Measurements from ENCODE around the gene C21orf58.
"Not testable (repeated sequence)": the region's sequence is repeated elsewhere in the genome, so short reads cannot be mapped to it uniquely, and the experiment has no call there.

Gene C21orf58

DNA sequence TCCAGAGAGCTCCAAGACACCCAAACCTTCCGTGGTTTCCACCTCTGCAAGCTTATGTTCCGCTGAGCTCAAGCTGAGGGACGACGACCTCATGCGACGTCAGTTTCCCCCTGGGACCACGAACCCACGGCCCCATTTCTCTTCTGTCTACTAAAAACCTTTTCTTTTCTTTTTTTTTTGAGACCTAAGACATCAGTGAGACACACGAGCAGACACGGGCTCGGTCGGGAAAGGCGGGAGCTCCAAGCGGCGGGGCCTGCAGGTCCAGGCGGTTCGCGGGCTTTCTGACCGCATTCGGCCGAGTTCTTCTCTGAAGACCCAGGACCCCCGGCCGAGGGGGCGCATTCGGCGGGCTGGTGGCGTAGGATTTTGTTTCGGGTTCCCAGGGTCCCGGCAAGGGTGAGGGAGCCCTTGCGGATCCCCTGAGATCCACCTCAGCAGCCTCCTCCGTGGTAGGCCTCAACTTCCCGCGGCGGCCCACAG lies 402 bp downstream of the C21orf58 start:
- FAIRE-seq: no peak

DNA sequence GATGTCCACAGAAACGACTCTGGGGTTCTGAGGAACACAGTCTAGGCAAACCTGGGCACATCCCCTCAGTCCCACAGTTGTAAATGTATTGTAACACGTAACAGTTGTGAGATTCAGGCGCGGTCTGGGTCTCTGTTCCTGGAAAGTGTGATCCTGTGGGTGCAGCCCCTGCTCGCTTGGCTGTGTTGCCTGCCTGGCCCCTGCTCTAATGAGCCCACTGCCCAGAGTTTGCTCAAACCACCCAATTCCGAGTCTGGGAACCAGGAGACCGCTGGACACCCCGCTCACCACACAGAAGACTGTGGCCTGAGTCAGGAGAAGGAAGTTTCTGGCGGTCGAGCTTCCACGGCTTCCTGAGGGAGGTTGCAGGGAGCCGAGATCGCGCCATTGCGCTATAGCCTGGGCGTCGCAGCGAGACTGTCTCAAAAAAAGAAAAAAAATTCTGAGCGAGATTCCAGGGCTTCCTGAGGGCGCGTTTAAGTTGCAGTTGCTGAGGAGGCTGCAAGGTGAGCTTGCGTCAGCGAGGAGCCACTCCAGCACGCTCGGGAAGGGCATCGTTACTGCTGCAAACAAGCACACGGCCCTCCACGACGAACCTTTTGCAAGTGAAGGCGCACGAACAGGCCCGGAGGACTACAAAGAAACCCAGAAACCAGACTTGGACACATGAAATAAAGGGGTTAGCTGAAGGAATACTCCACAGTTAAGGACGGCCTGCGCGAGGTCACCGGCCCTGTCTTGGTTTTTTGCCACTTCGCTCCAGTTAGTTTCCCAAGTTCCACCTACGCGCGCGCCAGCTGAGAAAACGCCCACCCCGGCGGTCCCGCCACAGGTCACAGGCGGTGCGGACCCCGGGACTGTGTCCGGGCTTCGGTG lies 1.1 kb downstream of the C21orf58 start:
- FAIRE-seq: no peak

DNA sequence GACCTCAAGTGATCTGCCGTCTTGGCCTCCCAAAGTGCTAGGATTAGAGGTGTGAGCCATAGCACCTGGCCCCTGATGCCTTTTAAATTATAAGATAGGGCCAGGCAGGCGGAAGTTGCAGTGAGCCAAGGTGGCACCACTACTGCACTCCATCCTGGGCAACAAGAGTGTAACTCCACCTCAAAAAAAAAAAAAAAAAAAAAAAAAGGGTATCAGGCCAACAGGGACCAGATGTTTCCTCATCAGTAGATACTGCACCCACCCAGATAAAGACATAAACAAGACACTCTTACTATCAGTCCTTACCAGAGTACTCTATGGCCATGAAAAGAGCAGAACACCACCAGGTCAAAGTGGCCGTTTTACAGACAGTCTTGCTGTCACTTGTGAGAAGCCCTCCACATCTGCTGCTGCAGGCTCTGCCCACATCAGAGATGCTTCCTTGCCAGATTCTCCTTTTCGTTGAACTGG lies 3.3 kb downstream of the C21orf58 start:
- FAIRE-seq: no peak

GRCh38 chr21:46319186-46319585 lies 4.5 kb downstream of the C21orf58 start:
- no peak for FAIRE-seq

- FAIRE-seq: no peak
These were observed 5.2 kb downstream of the C21orf58 start for GRCh38 chr21:46318464-46318845.

DNA sequence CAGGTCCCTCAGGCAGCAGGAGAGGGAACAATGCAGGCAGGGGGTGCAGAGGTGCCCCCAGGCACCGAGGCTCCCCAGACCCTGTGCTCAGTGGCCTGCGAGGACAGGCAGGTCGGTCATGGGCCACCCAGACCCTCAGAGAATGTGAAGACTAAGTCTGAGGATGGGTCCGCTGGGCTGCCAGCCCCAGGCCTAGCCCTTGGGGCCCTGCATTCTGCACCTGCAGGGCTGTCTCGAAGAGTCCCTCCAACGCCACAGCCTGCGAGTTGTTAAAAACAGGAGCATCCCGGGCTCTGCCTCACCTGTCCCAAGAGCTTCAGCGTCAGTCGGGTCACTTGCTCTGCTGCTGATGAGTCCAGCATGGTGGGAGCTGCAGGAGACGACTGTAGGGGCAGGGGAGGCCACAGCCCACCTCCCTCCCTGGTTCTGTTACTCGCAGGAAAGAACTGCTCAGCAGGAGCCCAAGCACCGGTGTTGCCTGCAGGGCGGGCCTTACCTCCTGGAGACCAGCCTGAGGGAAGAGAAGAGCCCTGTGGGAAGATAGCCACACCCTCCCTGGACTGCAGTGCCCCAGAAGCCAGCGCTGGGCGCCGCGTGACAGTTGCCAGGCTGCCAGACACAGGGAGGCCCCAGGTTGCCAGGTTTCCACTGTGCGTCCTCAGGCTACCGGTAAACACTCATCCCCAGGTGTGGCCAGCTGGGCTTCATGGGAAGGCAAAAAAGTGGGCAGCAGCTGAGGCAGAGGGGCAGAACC lies 5.8 kb downstream of the C21orf58 start:
- FAIRE-seq: no peak

DNA sequence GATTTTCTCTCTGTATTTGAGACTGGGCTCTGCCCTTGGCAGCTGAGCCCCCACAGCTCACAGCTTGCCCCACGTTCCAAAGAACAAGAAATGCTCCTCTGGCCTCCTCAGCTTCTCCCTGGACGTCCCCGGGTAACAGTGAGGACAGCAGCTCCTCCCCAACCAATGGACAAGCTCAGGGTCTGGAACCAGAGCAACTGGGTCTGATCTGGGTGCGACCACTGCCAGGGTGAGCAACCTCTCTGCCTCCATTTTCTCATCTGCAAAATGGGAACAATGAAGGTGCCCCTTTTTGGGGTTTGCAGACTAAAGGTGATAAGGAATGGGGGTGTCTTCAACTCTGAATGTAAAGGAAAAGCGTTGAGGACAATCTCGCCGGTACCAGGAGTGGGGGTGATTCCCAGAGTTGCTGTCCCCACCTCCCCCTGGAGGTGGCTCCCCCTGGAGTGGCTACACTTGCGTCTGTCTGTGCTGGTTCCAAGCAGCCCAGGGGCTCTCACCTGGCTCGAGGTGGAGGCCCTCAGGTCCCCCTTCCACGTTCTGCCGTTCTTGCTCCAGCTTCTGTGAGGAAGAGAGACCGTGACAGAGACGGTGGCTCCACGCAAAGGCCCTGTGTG lies 6.9 kb downstream of the C21orf58 start:
- FAIRE-seq: no peak

GRCh38 chr21:46314441-46315020 lies 9.1 kb downstream of the C21orf58 start:
- FAIRE-seq: no peak

DNA sequence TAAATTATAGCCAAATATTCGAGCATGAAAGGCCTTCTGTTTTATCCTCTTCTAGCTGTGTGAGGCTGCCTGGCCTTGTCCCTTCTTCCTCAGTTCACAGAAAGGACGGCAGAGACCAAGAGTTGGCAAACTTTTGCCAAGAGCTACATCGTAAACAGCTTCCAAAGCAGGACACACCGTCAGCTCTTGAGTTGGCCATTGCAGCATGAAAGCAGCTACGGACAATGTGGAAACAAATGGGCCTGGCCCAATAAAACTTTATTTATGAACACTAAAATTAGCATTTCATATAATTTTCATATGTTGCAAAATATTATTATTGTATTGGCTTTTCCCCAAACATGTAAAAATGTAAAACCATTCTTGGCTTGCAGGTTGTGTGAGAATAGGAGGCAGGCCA lies 10.7 kb downstream of the C21orf58 start:
- FAIRE-seq: no peak

DNA sequence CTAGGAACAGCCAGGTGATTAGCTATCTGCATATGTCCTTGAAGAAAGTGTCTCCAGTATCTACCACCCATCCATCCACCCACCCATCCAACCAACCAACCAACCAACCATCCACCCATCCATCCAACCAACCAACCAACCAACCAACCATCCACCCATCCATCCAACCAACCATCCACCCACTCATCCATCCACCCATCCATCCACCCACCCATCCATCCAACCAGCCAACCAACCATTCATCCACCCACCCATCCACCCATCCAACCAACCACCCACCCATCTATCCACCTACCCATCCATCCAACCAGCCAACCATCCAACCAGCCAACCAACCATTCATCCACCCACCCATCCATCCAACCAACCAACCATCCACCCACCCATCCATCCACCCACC lies 12.1 kb downstream of the C21orf58 start:
- no peak for FAIRE-seq

DNA sequence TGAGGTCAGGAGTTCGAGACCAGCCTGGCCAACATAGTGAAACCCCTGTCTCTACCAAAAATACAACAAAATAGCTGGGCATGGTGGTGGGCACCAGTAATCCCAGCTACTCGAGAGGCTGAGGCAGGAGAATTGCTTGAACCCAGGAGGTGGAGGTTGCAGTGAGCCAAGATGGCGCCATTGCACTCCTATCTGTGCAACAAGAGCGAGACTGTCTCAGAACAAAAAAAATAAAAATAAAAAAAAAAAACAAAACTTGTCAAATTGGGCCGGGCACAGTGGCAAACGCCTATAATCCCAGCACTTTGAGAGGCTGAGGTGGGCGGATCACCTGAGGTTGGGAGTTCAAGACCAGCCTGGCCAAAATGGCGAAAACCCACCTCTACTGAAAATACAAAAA lies 13.4 kb downstream of the C21orf58 start:
- not testable (repeated sequence) for FAIRE-seq

- no peak for FAIRE-seq
These were observed 15.2 kb downstream of the C21orf58 start for GRCh38 chr21:46308431-46308830.

DNA sequence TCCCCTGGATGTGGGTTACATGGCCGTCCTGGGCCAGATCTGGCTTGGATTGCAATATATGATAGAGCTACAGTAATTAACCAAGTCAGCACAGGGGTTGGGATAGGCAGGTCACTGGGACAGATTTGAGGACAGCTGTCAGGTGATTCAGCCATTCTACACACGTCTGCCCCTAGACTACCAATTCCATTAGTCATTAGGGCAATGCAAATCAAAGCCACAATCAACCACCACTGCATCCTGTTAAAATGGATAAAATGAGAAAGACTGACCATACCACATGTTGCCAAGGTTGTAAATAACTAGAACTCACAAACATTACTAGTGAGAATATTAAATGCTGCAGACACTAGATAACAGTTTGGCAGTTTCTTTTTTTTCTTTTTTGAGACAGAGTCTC lies 16.0 kb downstream of the C21orf58 start:
- FAIRE-seq: no peak

GRCh38 chr21:46304955-46305354 lies 18.7 kb downstream of the C21orf58 start:
- FAIRE-seq: no peak

- FAIRE-seq: no peak
These were observed 19.2 kb downstream of the C21orf58 start for GRCh38 chr21:46304437-46304836.

- FAIRE-seq: no peak
These were observed 21.9 kb downstream of the C21orf58 start for GRCh38 chr21:46301759-46302158.

GRCh38 chr21:46299167-46299566 lies 24.5 kb downstream of the C21orf58 start:
- no peak for FAIRE-seq

GRCh38 chr21:46297338-46298271 lies 26.1 kb downstream of the C21orf58 start:
- no peak for FAIRE-seq

DNA sequence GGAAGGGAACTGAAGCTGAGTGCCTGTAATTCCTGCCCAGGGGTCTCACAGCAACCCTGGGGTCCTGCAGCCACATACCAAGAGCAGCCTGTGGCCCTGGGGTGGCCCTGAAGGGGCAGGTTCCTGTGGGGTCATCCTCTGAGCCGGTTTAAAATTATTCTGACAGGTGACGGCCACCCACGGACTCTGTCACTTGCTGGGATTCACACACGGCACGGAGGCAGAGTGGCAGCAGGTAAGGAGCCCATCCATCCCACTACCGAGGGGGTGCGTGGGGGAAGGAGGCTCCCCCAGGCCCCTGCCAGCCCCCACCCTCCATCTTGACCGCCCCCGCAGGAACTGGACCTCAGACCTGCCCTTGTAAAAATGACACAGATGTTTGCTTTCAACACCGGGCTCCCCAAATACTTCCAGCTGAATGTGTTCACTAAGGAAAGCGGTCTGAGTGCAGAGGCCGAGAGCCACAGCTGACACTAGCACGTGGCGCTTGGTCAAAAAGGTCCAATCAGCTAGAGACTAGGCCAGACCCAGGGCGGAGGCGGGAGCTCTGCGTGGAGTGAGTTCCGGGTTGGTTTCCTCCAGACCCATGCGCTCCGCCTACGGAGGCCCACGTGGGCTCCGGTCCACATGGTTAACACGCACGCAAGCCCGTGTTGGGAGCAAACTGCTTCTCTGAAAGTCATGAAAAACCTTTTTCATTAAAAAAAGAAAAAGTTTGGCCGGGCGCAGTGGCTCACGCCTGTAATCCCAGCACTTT lies 27.5 kb downstream of the C21orf58 start:
- no peak for FAIRE-seq

GRCh38 chr21:46295177-46295770 lies 28.4 kb downstream of the C21orf58 start:
- FAIRE-seq: no peak

All from G401.6 (cell line).